Pancreas (tissue), 10 donors: ENCODE measurements around the gene PHKG1. TPM values are rescaled to one million over a fixed set of nuclear protein-coding genes. Genes with fewer than 3 reads are reported as not detected.
"Not testable (repeated sequence)": the region's sequence is repeated elsewhere in the genome, so short reads cannot be mapped to it uniquely, and the experiment has no call there.

Source experiments
- ATAC-seq, 4 donors: fragments of 200-7000 bp; cut with Tn5 transposase; one replicate each; pipeline versions ENCODE4 v1.8.0 to v1.9.1; 2020; ENCODE audit warnings: mild to moderate bottlenecking in 4 of 4, moderate library complexity in 4 of 4
- DNase-seq, 6 donors: peaks; one replicate each; pipeline ENCODE4 v3.0.0-alpha.2; 2020
- FAIRE-seq: peaks from 2 replicates; lab custom pipeline; 2012; peaks lifted over from hg19 to GRCh38; lab: Jason Lieb, UNC
- H3K27ac ChIP-seq, 4 donors: fragments of 200-600 bp; sonication (generic); 1 replicate in 3 of 4; 2 replicates in 1 of 4; pipeline versions ENCODE4 v1.5.0 to v1.8.0; 2020
- H3K27me3 ChIP-seq, 4 donors: fragments of 200-600 bp; one replicate each; pipeline ENCODE4 v1.8.0; 2021
- H3K36me3 ChIP-seq, 3 donors: fragments of 200-600 bp; sonication (generic) in 1 of 3; one replicate each; pipeline versions ENCODE4 v1.5.0 to v1.8.0; 2020 to 2021
- H3K4me1 ChIP-seq, 3 donors: fragments of 200-600 bp; one replicate each; pipeline ENCODE4 v1.8.0; 2021
- H3K4me3 ChIP-seq, 4 donors: fragments of 200-600 bp; sonication (generic) in 2 of 4; one replicate each; pipeline versions ENCODE4 v1.5.0 to v1.8.0; 2020 to 2021
- H3K9me3 ChIP-seq, 4 donors: fragments of 200-600 bp; one replicate each; pipeline ENCODE4 v1.8.0; 2021
- WGBS, 2 donors: extraction: QIAGEN DNeasy Blood & Tissue Kit; methylation state at CpG; one replicate each; pipeline ENCODE4 v1.1.7; 2013; 5-methylcytosine and 5-hydroxymethylcytosine counted together
- intact Hi-C, 3 donors: fragments of 100-400 bp; cut with DNase I; formaldehyde crosslinking; loops; one replicate each; pipeline versions ENCODE4 v1.11.1 to v1.14.2; 2022
- polyA plus RNA-seq, 2 donors: library from polyadenylated mRNA; stranded (reverse); fragments of 200-250 nt; gene quantifications; one replicate each; pipeline ENCODE4 v1.2.3, GENCODE V29; 2013
- total RNA-seq, 6 donors: library from RNA; stranded (reverse); fragmentation: NEBNext Ultra II Directional in 4 of 6; extraction: Animal tissue kit (Norgen Biotek cat#: 25700) in 4 of 6; gene quantifications; one replicate each; pipeline versions ENCODE4 v1.2.1 to v1.2.4, GENCODE V29; 2021 to 2023
- TF ChIP-seq, protein P1 (sequence below), 4 donors: fragments of 200-600 bp; sonication (generic) in 3 of 4; IDR thresholded peaks; one replicate each; pipeline versions ENCODE4 v1.5.0 to v1.8.0; 2021; ENCODE audit warnings: antibody characterized with exemption in 4 of 4
- donor health status: healthy with polysubstance abuse.
- donor health status: DM: no; HTN: no; CAD: no; lungs with moderate emphysema.
- donor health status: DM: no; HTN: no; CAD: no.
- donor health status: control.
- donor health status: control.
- donor health status: Bipolar disorder and iron deficiency.
- donor health status: DM: yes; HTN: yes; CAD: no.
- donor health status: DM: no; HTN: no; CAD: no.
- donor health status: DM: no; HTN: no; CAD: no.
- donor health status: DM: yes; HTN: yes; CAD: no.

PHKG1 gene
- total RNA-seq, result under 1 TPM; 0.16 to 0.78 (median 0.48) TPM
- polyA plus RNA-seq, result 1 to 10 TPM; 1.4 to 1.6 TPM

DNA sequence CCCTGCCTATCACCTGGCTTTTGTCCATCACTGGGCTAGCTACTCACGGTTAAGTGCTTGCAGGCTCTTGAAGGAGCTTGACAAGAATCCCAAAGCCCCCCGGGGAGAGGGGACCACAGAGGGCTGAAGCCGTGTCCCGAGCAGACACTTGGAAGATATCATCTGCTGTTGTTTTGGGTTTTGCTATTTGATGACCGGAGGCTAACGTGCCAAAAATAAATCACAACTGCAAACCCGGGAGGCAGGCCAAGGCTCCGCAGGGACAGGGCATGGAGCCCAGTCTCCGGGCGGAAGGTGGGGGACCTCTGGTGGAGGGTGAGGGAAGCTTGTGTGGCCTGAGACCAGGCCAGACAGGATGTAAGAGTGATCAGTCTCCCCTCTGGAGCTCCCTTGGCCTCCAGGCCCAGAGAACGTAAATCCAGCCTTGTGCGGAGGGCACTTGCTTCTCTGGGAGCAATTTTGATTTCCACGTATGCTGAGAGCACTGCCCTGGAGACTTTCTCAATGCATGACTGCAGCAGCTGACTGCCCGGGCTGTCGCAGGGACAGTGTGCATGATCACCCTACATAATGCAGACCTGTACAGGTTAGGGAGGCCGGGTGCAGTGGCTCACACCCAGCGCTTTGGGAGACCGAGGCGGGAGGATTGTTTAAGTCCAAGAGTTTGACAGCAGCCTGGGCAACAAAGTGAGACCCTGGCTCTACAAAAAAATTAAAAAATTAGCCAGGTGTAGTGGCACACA is at the start of gene PHKG1:
PHKG1 (minus strand) TSS at position 164 of the 743 bp plus-strand sequence. CDS start 4,011 bp downstream, outside the sequence.
- no peak within 1 kb of the TSS for H3K4me3 ChIP-seq
- H3K9me3 ChIP-seq, result no peaks in the 10 kb centered on the region
- H3K4me1 ChIP-seq, result peaks cover 0 to 8% (median 5%) of the 10 kb centered on the region in 3 donors
- DNase-seq (peak; percentile 76 to 94 (median 88)), FAIRE-seq (no peak), ATAC-seq (peak; percentile 85 to 97 (median 94))
- H3K36me3 ChIP-seq, result no peaks in the 10 kb centered on the region
- 21 to 22% methylated on average over 19 of the region's 19 CpGs for WGBS, 2 donors
- TF ChIP-seq, protein P1, sequence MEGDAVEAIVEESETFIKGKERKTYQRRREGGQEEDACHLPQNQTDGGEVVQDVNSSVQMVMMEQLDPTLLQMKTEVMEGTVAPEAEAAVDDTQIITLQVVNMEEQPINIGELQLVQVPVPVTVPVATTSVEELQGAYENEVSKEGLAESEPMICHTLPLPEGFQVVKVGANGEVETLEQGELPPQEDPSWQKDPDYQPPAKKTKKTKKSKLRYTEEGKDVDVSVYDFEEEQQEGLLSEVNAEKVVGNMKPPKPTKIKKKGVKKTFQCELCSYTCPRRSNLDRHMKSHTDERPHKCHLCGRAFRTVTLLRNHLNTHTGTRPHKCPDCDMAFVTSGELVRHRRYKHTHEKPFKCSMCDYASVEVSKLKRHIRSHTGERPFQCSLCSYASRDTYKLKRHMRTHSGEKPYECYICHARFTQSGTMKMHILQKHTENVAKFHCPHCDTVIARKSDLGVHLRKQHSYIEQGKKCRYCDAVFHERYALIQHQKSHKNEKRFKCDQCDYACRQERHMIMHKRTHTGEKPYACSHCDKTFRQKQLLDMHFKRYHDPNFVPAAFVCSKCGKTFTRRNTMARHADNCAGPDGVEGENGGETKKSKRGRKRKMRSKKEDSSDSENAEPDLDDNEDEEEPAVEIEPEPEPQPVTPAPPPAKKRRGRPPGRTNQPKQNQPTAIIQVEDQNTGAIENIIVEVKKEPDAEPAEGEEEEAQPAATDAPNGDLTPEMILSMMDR (IDR thresholded peaks at IDR 0.05), result peak; percentile 43 to 64 (median 57)
- no peaks in the 10 kb centered on the region for H3K27me3 ChIP-seq
- peak within 1 kb of the TSS in 3 of 4 donors; percentile 9 to 30 (median 20) for H3K27ac ChIP-seq
- intact Hi-C loops, result no loop called here

DNA sequence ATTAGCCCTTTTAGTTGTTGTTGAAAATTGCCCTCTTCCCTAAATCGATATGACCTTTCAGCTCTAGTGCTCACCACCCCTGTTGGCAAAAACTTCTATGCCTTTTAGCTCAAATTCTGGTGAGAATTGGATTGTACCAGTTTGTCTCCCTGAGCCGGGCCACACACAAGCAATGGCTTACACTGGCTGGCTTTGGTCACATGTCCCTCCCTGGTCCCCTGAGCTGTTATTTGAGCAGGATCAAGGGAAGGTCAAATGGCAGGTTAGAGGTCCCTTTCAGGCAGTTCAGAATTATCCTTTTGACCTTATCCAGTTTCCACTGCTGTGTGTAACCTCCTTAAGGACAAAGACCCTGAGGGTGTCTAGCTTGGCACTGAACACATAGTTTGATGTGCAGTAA is 38.3 kb upstream of the PHKG1 start:
- ATAC-seq, H3K27me3 ChIP-seq, H3K9me3 ChIP-seq, H3K27ac ChIP-seq, H3K36me3 ChIP-seq, FAIRE-seq, DNase-seq, H3K4me1 ChIP-seq, H3K4me3 ChIP-seq, intact Hi-C loops: not testable (repeated sequence)
- 56 to 58% methylated on average over 2 of the region's 2 CpGs for WGBS, 2 donors

DNA sequence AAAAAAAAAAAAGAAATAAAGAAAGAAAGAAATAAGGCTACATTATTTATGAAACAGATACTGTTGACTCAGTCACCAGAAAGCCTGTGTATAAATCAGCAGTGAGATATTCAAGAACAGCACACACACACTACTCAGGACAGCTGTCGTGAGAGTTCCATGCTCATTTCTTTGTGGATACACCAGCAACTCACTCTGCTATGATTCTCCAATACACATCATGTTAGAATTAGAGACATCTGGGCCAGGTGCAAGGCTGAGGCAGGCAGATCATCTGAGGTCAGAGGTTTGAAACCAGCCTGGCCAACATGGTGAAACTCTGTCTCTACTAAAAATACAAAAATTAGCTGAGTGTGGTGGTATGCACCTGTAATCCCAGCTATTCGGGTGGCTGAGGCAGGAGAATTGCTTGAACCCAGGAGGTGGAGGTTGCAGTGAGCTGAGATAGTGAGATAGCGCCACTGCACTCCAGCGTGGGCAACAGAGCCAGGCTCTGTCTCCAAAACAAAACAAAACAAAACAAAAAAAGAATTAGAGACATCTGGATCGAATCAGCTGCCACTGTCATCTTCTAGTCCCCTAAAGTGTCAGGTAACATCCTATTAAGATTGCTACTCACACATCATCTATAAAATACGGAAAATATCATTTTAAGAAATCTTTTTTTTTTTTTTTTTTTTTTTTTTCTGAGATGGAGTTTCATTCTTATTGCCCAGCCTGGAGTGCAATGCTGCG is 34.7 kb upstream of the PHKG1 start:
- TF ChIP-seq, protein P1 (IDR thresholded peaks at IDR 0.05), result no peak
- no peak overlapping the region for H3K4me3 ChIP-seq
- no peaks in the 10 kb centered on the region for H3K27me3 ChIP-seq
- intact Hi-C loops, result no loop called here
- FAIRE-seq (no peak), DNase-seq (no peak), ATAC-seq (no peak)
- H3K27ac ChIP-seq, result no peak overlapping the region
- no peaks in the 10 kb centered on the region for H3K9me3 ChIP-seq
- 56 to 75% methylated on average over 7 of the region's 7 CpGs for WGBS, 2 donors
- no peaks in the 10 kb centered on the region for H3K4me1 ChIP-seq
- no peaks in the 10 kb centered on the region for H3K36me3 ChIP-seq

- 65 to 73% methylated on average over 8 of the region's 8 CpGs for WGBS, 2 donors
- no peak for FAIRE-seq
These were observed 33.1 kb upstream of the PHKG1 start for GRCh38 chr7:56125831-56126230.

GRCh38 chr7:56124981-56125380 is 32.2 kb upstream of the PHKG1 start:
- FAIRE-seq, result no peak

More at GRCh38 chr7:56125831-56126230, 33.1 kb upstream of the PHKG1 start:
- no peaks in the 10 kb centered on the region for H3K4me1 ChIP-seq
- ATAC-seq, result no peak
- H3K9me3 ChIP-seq, result no peaks in the 10 kb centered on the region
- H3K27ac ChIP-seq, result no peak overlapping the region
- DNase-seq, result no peak
- intact Hi-C loops, result no loop called here
- H3K27me3 ChIP-seq, result no peaks in the 10 kb centered on the region
- no peaks in the 10 kb centered on the region for H3K36me3 ChIP-seq
- TF ChIP-seq, protein P1 (IDR thresholded peaks at IDR 0.05), result no peak
- no peak overlapping the region for H3K4me3 ChIP-seq

More at GRCh38 chr7:56124981-56125380, 32.2 kb upstream of the PHKG1 start:
- 60 to 74% methylated on average over 6 of the region's 6 CpGs for WGBS, 2 donors
- no peaks in the 10 kb centered on the region for H3K4me1 ChIP-seq
- H3K27ac ChIP-seq, result no peak overlapping the region
- H3K4me3 ChIP-seq, result no peak overlapping the region
- intact Hi-C loops, result no loop called here
- H3K36me3 ChIP-seq, result no peaks in the 10 kb centered on the region
- no peaks in the 10 kb centered on the region for H3K27me3 ChIP-seq
- DNase-seq (no peak), ATAC-seq (no peak)
- H3K9me3 ChIP-seq, result no peaks in the 10 kb centered on the region
- TF ChIP-seq, protein P1 (IDR thresholded peaks at IDR 0.05), result no peak
